WTC11 (cell line): ENCODE measurements around the gene TMEM9B.

Experiments used
- CREM ChIP-seq: sonication (generic); formaldehyde crosslinking; IDR thresholded peaks from 2 replicates; pipeline ENCODE4 v1.8.1; 2022; ENCODE audit warnings: mild to moderate bottlenecking, missing genetic modification reagents, moderate library complexity
- ETV6 ChIP-seq: sonication (generic); formaldehyde crosslinking; IDR thresholded peaks from 2 replicates; pipeline ENCODE4 v1.8.1; 2022; ENCODE audit warnings: mild to moderate bottlenecking, missing genetic modification reagents
- GABPB1 ChIP-seq: sonication (generic); formaldehyde crosslinking; IDR thresholded peaks from 2 replicates; pipeline ENCODE4 v1.8.1; 2023; ENCODE audit warnings: mild to moderate bottlenecking, missing genetic modification reagents
- GRHL2 ChIP-seq: fragments of 250-450 bp; sonication (Bioruptor Pico); IDR thresholded peaks from 2 replicates; pipeline ENCODE4 v1.8.0; 2022; ENCODE audit warnings: mild to moderate bottlenecking, moderate library complexity; ENCODE audit not compliant: insufficient replicate concordance, severe bottlenecking
- HMGA2 ChIP-seq: fragments of 250-450 bp; sonication (Bioruptor Pico); IDR thresholded peaks from 2 replicates; pipeline ENCODE4 v1.4.0; 2021; ENCODE audit warnings: mild to moderate bottlenecking, moderate library complexity
- TCF7 ChIP-seq: sonication (generic); formaldehyde crosslinking; IDR thresholded peaks from 2 replicates; pipeline ENCODE4 v1.8.0; 2022; ENCODE audit warnings: mild to moderate bottlenecking, low read depth, missing genetic modification reagents, moderate library complexity
- TF ChIP-seq, protein P1 (sequence below): fragments of 200-600 bp; IDR thresholded peaks from 2 replicates; pipeline ENCODE4 v1.8.0; 2022; ENCODE audit warnings: antibody characterized with exemption
- TF ChIP-seq, protein P2 (sequence below): sonication (generic); formaldehyde crosslinking; IDR thresholded peaks from 2 replicates; pipeline ENCODE4 v1.8.0; 2023; ENCODE audit warnings: mild to moderate bottlenecking, missing genetic modification reagents
- TF ChIP-seq, protein P3 (sequence below): fragments of 250-450 bp; sonication (Bioruptor Pico); IDR thresholded peaks from 2 replicates; pipeline ENCODE4 v1.9.0; 2021; ENCODE audit warnings: moderate library complexity, mild to moderate bottlenecking, inconsistent platforms, borderline replicate concordance
- TF ChIP-seq, protein P4 (sequence below): sonication (generic); formaldehyde crosslinking; conservative IDR thresholded peaks from 2 replicates; pipeline ENCODE4 v1.8.1; 2022; ENCODE audit warnings: mild to moderate bottlenecking, missing genetic modification reagents
- TF ChIP-seq, protein P5 (sequence below): sonication (generic); formaldehyde crosslinking; IDR thresholded peaks from 2 replicates; pipeline ENCODE4 v1.8.1; 2023; ENCODE audit warnings: mild to moderate bottlenecking, missing genetic modification reagents, moderate library complexity
- TF ChIP-seq, protein P6 (sequence below): sonication (generic); formaldehyde crosslinking; IDR thresholded peaks from 2 replicates; pipeline ENCODE4 v1.8.1; 2022; ENCODE audit warnings: low read depth, missing genetic modification reagents, borderline replicate concordance

DNA sequence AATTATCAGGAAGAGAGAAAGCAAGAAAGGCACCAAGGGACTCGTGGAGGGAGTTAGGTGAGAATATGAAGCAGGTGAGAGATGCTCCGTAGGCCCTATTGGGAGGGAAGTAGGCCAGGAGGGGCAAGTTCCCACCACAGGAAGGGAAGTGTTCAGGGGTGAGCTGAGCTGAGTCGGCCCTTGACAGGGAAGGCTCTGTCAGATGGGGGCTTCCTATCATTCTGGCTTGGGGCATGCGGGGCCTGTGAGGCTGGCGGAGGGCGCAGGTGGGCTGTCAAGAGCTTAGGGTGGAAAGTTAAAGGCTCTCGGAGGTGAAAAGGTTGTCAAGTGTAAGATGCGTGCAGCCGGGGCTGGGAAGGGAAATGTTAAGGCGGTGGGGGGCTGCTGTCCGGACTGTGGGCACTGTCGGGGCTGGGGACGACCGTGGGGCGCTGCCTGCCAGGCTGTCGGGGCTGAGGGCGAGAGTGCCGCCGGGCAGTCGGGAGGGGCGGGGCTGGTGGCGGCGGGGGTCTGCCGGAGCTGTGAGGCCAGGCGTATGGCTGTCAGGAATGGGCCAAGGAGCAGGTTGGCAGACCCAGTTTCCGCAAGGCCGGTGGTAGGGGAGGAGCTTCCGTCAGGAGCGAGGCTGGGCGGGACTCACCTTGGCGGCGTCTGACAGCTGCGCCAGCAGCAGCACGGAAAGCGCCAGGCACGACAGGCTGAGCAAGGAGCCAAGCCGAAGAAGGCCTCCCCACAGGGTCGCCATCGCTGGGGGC is 496 bp downstream of the TMEM9B start:
- TF ChIP-seq, protein P1, sequence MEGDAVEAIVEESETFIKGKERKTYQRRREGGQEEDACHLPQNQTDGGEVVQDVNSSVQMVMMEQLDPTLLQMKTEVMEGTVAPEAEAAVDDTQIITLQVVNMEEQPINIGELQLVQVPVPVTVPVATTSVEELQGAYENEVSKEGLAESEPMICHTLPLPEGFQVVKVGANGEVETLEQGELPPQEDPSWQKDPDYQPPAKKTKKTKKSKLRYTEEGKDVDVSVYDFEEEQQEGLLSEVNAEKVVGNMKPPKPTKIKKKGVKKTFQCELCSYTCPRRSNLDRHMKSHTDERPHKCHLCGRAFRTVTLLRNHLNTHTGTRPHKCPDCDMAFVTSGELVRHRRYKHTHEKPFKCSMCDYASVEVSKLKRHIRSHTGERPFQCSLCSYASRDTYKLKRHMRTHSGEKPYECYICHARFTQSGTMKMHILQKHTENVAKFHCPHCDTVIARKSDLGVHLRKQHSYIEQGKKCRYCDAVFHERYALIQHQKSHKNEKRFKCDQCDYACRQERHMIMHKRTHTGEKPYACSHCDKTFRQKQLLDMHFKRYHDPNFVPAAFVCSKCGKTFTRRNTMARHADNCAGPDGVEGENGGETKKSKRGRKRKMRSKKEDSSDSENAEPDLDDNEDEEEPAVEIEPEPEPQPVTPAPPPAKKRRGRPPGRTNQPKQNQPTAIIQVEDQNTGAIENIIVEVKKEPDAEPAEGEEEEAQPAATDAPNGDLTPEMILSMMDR = no peak
- TF ChIP-seq, protein P2, sequence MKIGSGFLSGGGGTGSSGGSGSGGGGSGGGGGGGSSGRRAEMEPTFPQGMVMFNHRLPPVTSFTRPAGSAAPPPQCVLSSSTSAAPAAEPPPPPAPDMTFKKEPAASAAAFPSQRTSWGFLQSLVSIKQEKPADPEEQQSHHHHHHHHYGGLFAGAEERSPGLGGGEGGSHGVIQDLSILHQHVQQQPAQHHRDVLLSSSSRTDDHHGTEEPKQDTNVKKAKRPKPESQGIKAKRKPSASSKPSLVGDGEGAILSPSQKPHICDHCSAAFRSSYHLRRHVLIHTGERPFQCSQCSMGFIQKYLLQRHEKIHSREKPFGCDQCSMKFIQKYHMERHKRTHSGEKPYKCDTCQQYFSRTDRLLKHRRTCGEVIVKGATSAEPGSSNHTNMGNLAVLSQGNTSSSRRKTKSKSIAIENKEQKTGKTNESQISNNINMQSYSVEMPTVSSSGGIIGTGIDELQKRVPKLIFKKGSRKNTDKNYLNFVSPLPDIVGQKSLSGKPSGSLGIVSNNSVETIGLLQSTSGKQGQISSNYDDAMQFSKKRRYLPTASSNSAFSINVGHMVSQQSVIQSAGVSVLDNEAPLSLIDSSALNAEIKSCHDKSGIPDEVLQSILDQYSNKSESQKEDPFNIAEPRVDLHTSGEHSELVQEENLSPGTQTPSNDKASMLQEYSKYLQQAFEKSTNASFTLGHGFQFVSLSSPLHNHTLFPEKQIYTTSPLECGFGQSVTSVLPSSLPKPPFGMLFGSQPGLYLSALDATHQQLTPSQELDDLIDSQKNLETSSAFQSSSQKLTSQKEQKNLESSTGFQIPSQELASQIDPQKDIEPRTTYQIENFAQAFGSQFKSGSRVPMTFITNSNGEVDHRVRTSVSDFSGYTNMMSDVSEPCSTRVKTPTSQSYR = no peak
- no peak for TF ChIP-seq GABPB1 (CRISPR knock-in tag)
- TF ChIP-seq, protein P3, sequence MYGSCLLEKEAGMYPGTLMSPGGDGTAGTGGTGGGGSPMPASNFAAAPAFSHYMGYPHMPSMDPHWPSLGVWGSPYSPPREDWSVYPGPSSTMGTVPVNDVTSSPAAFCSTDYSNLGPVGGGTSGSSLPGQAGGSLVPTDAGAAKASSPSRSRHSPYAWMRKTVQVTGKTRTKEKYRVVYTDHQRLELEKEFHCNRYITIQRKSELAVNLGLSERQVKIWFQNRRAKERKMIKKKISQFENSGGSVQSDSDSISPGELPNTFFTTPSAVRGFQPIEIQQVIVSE = no peak
- TF ChIP-seq HMGA2 (CRISPR knock-in tag) = no peak
- TF ChIP-seq, protein P4, sequence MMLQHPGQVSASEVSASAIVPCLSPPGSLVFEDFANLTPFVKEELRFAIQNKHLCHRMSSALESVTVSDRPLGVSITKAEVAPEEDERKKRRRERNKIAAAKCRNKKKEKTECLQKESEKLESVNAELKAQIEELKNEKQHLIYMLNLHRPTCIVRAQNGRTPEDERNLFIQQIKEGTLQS (CRISPR knock-in tag) = no peak
- TF ChIP-seq ETV6 (CRISPR knock-in tag) = no peak
- TF ChIP-seq, protein P5, sequence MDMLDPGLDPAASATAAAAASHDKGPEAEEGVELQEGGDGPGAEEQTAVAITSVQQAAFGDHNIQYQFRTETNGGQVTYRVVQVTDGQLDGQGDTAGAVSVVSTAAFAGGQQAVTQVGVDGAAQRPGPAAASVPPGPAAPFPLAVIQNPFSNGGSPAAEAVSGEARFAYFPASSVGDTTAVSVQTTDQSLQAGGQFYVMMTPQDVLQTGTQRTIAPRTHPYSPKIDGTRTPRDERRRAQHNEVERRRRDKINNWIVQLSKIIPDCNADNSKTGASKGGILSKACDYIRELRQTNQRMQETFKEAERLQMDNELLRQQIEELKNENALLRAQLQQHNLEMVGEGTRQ (CRISPR knock-in tag) = no peak
- TF ChIP-seq CREM (CRISPR knock-in tag) = no peak
- TF ChIP-seq GRHL2 (CRISPR knock-in tag) = no peak
- TF ChIP-seq, protein P6, sequence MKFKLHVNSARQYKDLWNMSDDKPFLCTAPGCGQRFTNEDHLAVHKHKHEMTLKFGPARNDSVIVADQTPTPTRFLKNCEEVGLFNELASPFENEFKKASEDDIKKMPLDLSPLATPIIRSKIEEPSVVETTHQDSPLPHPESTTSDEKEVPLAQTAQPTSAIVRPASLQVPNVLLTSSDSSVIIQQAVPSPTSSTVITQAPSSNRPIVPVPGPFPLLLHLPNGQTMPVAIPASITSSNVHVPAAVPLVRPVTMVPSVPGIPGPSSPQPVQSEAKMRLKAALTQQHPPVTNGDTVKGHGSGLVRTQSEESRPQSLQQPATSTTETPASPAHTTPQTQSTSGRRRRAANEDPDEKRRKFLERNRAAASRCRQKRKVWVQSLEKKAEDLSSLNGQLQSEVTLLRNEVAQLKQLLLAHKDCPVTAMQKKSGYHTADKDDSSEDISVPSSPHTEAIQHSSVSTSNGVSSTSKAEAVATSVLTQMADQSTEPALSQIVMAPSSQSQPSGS (CRISPR knock-in tag) = no peak
- TF ChIP-seq TCF7 (CRISPR knock-in tag) = no peak; the same call in 1 of the 2 replicates
